Upper lobe of left lung (tissue), 6 donors: ENCODE data around the gene KLHL1. TPM values are rescaled to one million over a fixed set of nuclear protein-coding genes. Genes with fewer than 3 reads are reported as not detected.

Experiments
- ATAC-seq, 2 donors: fragments of 200-7000 bp; cut with Tn5 transposase; one replicate each; pipeline ENCODE4 v1.9.1; 2022; ENCODE audit warnings: mild to moderate bottlenecking in 2 of 2, moderate library complexity in 2 of 2; ENCODE audit not compliant: low FRiP score in 2 of 2
- DNase-seq, 2 donors: peaks; one replicate each; pipeline ENCODE4 v3.0.0-alpha.2; 2019 to 2020
- H3K27ac ChIP-seq, 4 donors: fragments of 200-600 bp; sonication (generic); one replicate each; pipeline ENCODE4 v1.5.1; 2016 to 2019
- H3K27me3 ChIP-seq, 4 donors: fragments of 200-600 bp; sonication (generic); one replicate each; pipeline ENCODE4 v1.5.1; 2017 to 2019
- H3K36me3 ChIP-seq, 4 donors: fragments of 200-600 bp; sonication (generic); one replicate each; pipeline ENCODE4 v1.5.1; 2016 to 2019
- H3K4me1 ChIP-seq, 4 donors: fragments of 200-600 bp; sonication (generic); one replicate each; pipeline ENCODE4 v1.5.1; 2018 to 2019
- H3K4me3 ChIP-seq, 4 donors: fragments of 200-600 bp; sonication (generic); one replicate each; pipeline ENCODE4 v1.5.1; 2017 to 2019; ENCODE audit warnings: mild to moderate bottlenecking in 2 of 4, moderate library complexity in 1 of 4
- H3K9me3 ChIP-seq, 4 donors: fragments of 200-600 bp; sonication (generic); one replicate each; pipeline ENCODE4 v1.5.1; 2018 to 2019
- CTCF ChIP-seq, 6 experiments: fragments of 450-650 bp in 4 of 6; fragments of 200-600 bp in 2 of 6; sonication (generic) in 2 of 6; IDR thresholded peaks; one replicate each; pipeline ENCODE4 v1.5.1; 2016 to 2019; ENCODE audit warnings: antibody characterized with exemption in 6 of 6
- EP300 ChIP-seq, 4 donors: sonication (generic); formaldehyde crosslinking; IDR thresholded peaks; one replicate each; pipeline ENCODE4 v1.5.1; 2017; ENCODE audit warnings: antibody characterized with exemption in 4 of 4, control low read depth in 2 of 4
- POLR2A ChIP-seq, 4 donors: fragments of 450-650 bp; IDR thresholded peaks; one replicate each; pipeline ENCODE4 v1.5.1; 2016 to 2017; ENCODE audit warnings: antibody characterized with exemption in 4 of 4, mild to moderate bottlenecking in 2 of 4
- POLR2AphosphoS5 ChIP-seq, 2 donors: sonication (generic); formaldehyde crosslinking; IDR thresholded peaks; one replicate each; pipeline ENCODE4 v1.5.1; 2017; ENCODE audit warnings: antibody characterized with exemption in 2 of 2
- WGBS, 2 donors: methylation state at CpG; one replicate each; pipeline ENCODE4 v1.1.5; 2017 to 2018; 5-methylcytosine and 5-hydroxymethylcytosine counted together
- total RNA-seq, 6 donors: library from RNA; depleted of rRNA in 4 of 6; stranded (reverse); fragments of >200 nt in 4 of 6; gene quantifications; one replicate each; pipeline versions ENCODE4 v1.1.0 to v1.2.1, GENCODE V29; 2016 to 2021
- donor health status: DM: no; HTN: no; CAD: no; lungs with moderate emphysema.
- donor health status: DM: no; HTN: yes; CAD: no; lungs with severe emphysema.

KLHL1 gene
- total RNA-seq, 6 donors from 2014 or later = not detected

GRCh38 chr13:69997061-69997460 is 111.2 kb downstream of the KLHL1 start:
- H3K27ac ChIP-seq = no peak overlapping the region
- H3K4me1 ChIP-seq = no peaks in the 10 kb centered on the region
- H3K27me3 ChIP-seq = no peaks in the 10 kb centered on the region
- no peak overlapping the region for H3K4me3 ChIP-seq
- TF ChIP-seq POLR2A (IDR thresholded peaks at IDR 0.05) = no peak
- no peak for TF ChIP-seq POLR2AphosphoS5 (IDR thresholded peaks at IDR 0.05)
- no peak for TF ChIP-seq EP300 (IDR thresholded peaks at IDR 0.05)
- no peak for TF ChIP-seq CTCF (IDR thresholded peaks at IDR 0.05)
- no peak for ATAC-seq
- WGBS, 2 donors = 91 to 93% methylated on average over 4 of the region's 4 CpGs
- H3K36me3 ChIP-seq = no peaks in the 10 kb centered on the region
- no peak for DNase-seq
- H3K9me3 ChIP-seq = no peaks in the 10 kb centered on the region

GRCh38 chr13:69980799-69981198 is 127.5 kb downstream of the KLHL1 start:
- no peaks in the 10 kb centered on the region for H3K36me3 ChIP-seq
- H3K27ac ChIP-seq = no peak overlapping the region
- no peaks in the 10 kb centered on the region for H3K27me3 ChIP-seq
- H3K4me3 ChIP-seq = no peak overlapping the region
- TF ChIP-seq EP300 (IDR thresholded peaks at IDR 0.05) (no peak), POLR2A (IDR thresholded peaks at IDR 0.05) (no peak), CTCF (IDR thresholded peaks at IDR 0.05) (no peak), POLR2AphosphoS5 (IDR thresholded peaks at IDR 0.05) (no peak)
- DNase-seq (no peak), ATAC-seq (no peak)
- no peaks in the 10 kb centered on the region for H3K9me3 ChIP-seq
- H3K4me1 ChIP-seq = no peaks in the 10 kb centered on the region

GRCh38 chr13:69975496-69975895 is 132.8 kb downstream of the KLHL1 start:
- no peak overlapping the region for H3K4me3 ChIP-seq
- TF ChIP-seq POLR2AphosphoS5 (IDR thresholded peaks at IDR 0.05) (no peak), EP300 (IDR thresholded peaks at IDR 0.05) (no peak), POLR2A (IDR thresholded peaks at IDR 0.05) (no peak), CTCF (IDR thresholded peaks at IDR 0.05) (no peak)
- H3K36me3 ChIP-seq = no peaks in the 10 kb centered on the region
- WGBS, 2 donors = 87 to 94% methylated on average over 2 of the region's 2 CpGs
- H3K27me3 ChIP-seq = no peaks in the 10 kb centered on the region
- ATAC-seq (no peak), DNase-seq (no peak)
- no peaks in the 10 kb centered on the region for H3K9me3 ChIP-seq
- no peak overlapping the region for H3K27ac ChIP-seq
- H3K4me1 ChIP-seq = no peaks in the 10 kb centered on the region

GRCh38 chr13:69970520-69970919 is 137.7 kb downstream of the KLHL1 start:
- Histone ChIP-seq H3K36me3 (no peaks in the 10 kb centered on the region), H3K27me3 (no peaks in the 10 kb centered on the region), H3K4me1 (no peaks in the 10 kb centered on the region), H3K4me3 (no peak overlapping the region), H3K27ac (no peak overlapping the region), H3K9me3 (no peaks in the 10 kb centered on the region)
- TF ChIP-seq POLR2AphosphoS5 (IDR thresholded peaks at IDR 0.05) (no peak), EP300 (IDR thresholded peaks at IDR 0.05) (no peak), CTCF (IDR thresholded peaks at IDR 0.05) (no peak), POLR2A (IDR thresholded peaks at IDR 0.05) (no peak)
- no peak for DNase-seq
- no peak for ATAC-seq
- WGBS, 2 donors = 21 to 40% methylated on average over 2 of the region's 2 CpGs

- DNase-seq = no peak
- whole genome bisulfite sequencing, 2 donors = 56 to 70% methylated on average over 2 of the region's 2 CpGs
These were observed 149.2 kb downstream of the KLHL1 start for GRCh38 chr13:69959046-69959445.

More at GRCh38 chr13:69959046-69959445, 149.2 kb downstream of the KLHL1 start:
- Histone ChIP-seq H3K9me3 (no peaks in the 10 kb centered on the region), H3K27me3 (no peaks in the 10 kb centered on the region), H3K36me3 (no peaks in the 10 kb centered on the region), H3K27ac (no peak overlapping the region), H3K4me1 (no peaks in the 10 kb centered on the region), H3K4me3 (no peak overlapping the region)
- ATAC-seq = no peak
- TF ChIP-seq EP300 (IDR thresholded peaks at IDR 0.05) = no peak
- TF ChIP-seq POLR2A (IDR thresholded peaks at IDR 0.05) = no peak
- no peak for TF ChIP-seq POLR2AphosphoS5 (IDR thresholded peaks at IDR 0.05)
- no peak for TF ChIP-seq CTCF (IDR thresholded peaks at IDR 0.05)
